Fibroblast of pulmonary artery (primary cell): ENCODE data around the gene MYOZ1.

Experiments used
- DNase-seq: peaks from one replicate; pipeline ENCODE4 v3.0.0-alpha.2; 2010; ENCODE audit warnings: low read depth
- H3K4me3 ChIP-seq: replicated peaks from 2 replicates; pipeline ENCODE4 v1.5.1; 2011; ENCODE audit warnings: low read depth, mild to moderate bottlenecking, control low read depth, low read length, moderate library complexity
- CTCF ChIP-seq: IDR thresholded peaks from 2 replicates; pipeline ENCODE4 v1.5.1; 2011; ENCODE audit warnings: mild to moderate bottlenecking, control low read depth, low read length, inconsistent platforms; ENCODE audit errors: missing control alignments

MYOZ1 gene

GRCh38 chr10:73655257-73655989 is 14.1 kb upstream of the MYOZ1 start:
- no peak overlapping the region for H3K4me3 ChIP-seq
- TF ChIP-seq CTCF = no peak

GRCh38 chr10:73653701-73654100 is 12.4 kb upstream of the MYOZ1 start:
- TF ChIP-seq CTCF = peak; percentile 25

More at GRCh38 chr10:73655257-73655989, 14.1 kb upstream of the MYOZ1 start:
- no peak for DNase-seq

GRCh38 chr10:73653195-73653594 is 11.9 kb upstream of the MYOZ1 start:
- no peak for DNase-seq
- H3K4me3 ChIP-seq = no peak overlapping the region
- no peak for TF ChIP-seq CTCF

More at GRCh38 chr10:73653701-73654100, 12.4 kb upstream of the MYOZ1 start:
- DNase-seq = peak; percentile 50
- H3K4me3 ChIP-seq = no peak overlapping the region

GRCh38 chr10:73650537-73651331 is 9.5 kb upstream of the MYOZ1 start:
- DNase-seq = peak; percentile 43
- TF ChIP-seq CTCF = no peak
- H3K4me3 ChIP-seq = no peak overlapping the region

DNA sequence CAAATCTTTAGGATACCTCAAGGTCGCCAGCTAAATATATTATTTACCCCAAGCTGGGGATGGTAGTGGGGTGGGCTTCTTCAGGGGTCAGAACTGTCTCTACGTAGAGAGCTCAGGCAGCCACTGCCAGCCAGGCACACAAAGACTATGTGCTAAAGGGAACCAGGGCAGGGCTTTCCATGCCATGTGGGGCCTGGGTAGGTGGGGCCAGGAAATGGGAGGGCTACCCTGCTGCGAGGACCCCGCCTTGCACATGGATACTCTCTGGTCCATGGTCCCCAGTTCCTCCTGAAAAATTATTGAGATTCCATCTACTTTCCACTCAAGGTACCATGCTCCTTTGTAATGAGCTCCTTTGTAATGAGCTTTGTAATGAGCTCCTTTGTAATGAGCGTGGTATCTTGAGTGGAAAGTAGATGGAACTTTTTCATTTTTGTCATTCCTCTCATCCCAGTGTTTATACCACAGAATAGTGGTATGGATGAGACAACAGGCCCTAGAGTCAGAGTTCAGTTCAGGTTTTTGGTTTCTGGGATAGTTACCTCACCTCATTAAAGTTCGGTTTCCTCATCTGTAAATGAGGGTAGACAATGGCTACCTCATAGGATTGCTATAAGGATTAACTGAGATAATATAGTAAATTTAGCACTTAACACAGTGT is 8.7 kb upstream of the MYOZ1 start:
- no peak overlapping the region for H3K4me3 ChIP-seq
- no peak for DNase-seq
- TF ChIP-seq CTCF = no peak

GRCh38 chr10:73648975-73649829 is 7.9 kb upstream of the MYOZ1 start:
- TF ChIP-seq CTCF = no peak
- no peak overlapping the region for H3K4me3 ChIP-seq
- no peak for DNase-seq
